ENCODE results near the gene IDH2.

GRCh38 chr15:90071220-90071807, 31.0 kb downstream of the IDH2 start:
- TF ChIP-seq POLR2A (IDR thresholded peaks at IDR 0.05; ENCODE audit: low read length): no peak
- TF ChIP-seq GATA1 (IDR thresholded peaks at IDR 0.05; ENCODE audit: low read depth, low read length): no peak

Data from erythroblast (primary cell).